NCI-H524 (cell line): ENCODE measurements around the gene STX11.
"Not testable (repeated sequence)": the region's sequence is repeated elsewhere in the genome, so short reads cannot be mapped to it uniquely, and the experiment has no call there.

Experiments
- DNase-seq, 2 experiments: peaks; one replicate each; lab custom pipeline; 2025; lab: John Stamatoyannopoulos, UW

The STX11 gene

DNA sequence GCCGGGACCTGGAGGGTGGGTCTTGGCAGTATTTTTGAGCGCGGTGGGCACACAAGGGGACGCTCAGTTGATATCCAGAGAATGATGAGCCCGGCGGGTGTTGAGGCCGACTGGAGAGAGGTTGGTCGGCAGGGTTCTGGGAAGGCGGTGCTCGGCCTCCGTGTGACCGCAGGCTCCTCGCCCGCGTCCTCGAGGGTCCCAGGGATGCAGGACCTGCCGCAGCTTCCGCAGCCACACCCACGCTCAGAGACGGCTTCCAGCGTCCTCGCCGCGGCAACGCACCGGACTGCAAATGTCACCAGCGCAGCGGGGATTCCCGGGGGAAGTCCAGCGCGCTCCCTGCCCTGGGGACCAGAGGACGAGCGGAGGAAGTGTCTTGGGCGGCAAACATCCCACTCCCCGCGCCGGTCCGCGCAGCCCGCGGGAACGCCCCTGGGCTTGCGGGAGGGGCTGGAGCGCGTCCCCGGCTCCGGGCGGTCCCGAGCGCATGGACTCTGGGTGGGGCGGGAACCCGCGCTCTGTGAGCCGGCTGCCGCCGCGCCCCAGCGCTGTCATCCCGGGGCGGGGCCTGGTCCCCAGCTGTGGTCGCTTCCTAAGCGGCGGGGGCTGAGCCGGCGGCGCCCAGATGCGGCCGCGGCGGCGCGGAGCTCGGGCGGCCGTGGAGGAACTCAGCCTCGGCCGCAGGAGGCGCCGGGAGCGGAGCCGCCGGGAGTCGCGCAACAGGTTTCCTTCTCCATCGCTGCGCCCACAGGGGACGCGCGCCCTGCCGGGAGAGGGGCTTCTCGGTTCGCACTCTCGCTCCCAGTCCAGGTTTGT is at the start of gene STX11:
Gene STX11 (plus strand): TSS at position 624 of the 816 bp plus-strand sequence. CDS start 36,111 bp downstream, outside the sequence.
- peak; percentile 32 to 65 for DNase-seq

DNA sequence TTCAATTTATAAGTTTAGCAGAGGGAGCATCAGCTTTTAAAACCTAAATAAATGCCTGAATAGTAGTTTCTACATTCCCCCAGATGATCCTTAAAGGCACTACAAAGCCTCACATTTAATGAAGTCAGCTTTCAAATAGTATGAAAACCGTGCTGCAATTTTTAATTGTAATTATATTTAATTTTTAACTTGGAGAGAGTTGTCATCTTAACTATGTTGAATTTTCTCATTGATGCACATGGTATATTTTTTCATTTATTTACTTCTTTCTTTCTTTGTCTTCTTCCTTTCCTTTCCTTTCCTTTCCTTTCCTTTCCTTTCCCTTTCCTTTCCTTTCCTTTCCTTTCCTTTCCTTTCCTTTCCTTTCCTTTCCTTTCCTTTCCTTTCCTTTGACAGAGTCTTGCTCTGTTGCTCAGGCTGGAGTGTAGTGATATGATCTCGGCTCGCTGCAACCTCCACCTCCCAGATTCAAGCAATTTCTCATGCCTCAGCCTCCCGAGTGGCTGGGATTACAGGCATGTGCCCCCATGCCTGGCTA is 47.2 kb upstream of the STX11 start:
- no peak for DNase-seq

DNA sequence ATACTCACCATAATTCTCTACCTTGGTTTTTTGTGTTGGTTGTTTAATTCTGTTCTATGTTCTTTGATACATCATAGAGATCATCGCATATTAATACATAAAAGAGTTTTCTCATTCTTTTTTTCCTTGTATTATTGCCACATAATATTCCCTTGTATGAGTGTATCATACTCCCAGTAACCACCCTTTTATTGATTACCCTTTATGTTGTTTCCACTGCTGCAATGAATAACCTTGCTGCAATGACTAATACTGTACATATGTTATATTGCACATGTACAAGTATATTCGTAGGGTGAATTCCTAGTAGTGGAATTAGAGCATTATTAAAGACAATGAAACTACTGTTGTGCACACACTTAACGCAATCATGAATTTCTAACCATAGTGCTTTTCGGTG is 45.8 kb upstream of the STX11 start:
- no peak for DNase-seq

DNA sequence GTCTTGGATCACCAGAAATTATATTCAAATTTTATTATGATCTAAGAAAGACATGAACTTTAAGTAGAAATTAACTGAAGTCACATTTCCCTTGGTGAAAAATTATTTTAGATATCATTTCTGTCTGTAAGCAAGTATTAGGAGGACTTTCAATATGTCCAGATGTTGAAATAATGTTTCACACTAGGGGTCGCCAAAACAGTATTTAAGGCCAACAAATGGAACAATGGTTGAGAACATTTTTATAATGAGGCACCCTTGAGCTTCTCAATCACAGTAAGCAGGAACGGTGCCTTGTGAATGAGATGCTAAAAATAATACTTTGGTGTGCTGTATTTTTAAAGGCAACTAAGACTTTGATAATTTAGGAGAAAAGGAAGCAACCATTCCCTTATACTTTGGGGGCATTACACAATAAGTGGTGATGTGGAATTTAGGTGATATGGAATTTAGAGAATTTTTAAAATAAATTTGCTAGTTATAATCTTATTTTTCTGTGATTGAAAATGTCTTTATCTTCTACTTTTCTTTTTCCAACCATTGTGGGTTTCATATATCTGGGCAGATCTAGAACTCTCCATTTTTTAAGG is 45.3 kb upstream of the STX11 start:
- peak; percentile 64 to 86 for DNase-seq

DNA sequence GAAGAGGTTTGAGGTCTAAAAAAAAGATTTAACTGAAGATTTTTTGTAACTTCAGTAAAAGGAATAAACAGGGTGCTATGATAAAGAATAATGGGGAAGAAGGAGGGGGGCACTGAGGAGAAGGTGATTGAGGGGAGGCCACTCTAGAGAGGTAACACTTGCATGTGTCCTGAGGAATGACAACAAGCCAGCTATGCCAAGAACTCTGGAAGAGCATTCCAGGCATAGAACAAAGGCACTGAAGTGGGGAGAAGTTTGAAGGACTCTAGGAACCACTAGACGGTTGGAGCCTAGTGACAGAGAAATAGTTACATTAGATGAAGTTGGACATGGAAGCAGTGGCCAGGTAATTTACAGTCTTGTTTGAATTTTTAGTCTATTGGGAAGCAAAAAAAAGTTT is 44.1 kb upstream of the STX11 start:
- no peak for DNase-seq

DNA sequence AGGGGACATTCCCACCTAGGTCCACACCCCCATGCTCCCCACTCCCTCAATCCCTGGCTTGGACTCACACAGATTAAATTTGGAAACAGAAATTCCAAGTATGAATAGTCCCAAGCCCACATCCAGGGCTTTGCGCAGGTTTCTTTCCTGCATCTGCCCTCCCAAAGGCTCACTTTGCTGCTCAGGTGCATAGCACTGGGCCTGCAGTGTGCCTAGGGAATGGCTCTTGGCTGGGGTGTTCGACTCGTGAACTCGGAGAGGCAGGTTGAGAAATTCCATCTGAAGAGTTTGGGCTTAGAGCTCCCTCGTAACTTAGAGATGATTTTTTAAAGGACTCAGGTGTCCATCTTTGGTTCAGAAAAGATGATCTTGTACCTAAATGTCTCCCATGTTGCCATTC is 40.1 kb upstream of the STX11 start:
- DNase-seq, result no peak

DNA sequence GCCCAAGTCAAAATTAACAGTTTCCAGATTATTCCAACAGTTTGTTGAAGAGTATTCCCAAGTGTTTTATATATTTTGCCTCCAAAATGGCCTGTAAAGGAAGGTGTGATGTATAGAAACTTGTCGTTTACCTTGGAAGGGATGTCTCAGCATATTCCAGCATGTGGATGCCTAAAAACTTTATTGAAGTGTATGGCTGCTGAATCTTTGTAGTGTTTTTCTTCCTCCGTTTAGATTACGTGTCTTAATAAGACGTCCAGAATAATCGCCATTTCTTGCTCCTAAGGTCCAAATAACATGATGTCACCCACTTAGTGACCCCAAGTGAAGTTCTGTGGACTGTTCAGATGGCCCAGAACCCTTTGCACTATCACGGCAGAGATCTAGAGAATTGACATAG is 37.0 kb upstream of the STX11 start:
- DNase-seq, result no peak

DNA sequence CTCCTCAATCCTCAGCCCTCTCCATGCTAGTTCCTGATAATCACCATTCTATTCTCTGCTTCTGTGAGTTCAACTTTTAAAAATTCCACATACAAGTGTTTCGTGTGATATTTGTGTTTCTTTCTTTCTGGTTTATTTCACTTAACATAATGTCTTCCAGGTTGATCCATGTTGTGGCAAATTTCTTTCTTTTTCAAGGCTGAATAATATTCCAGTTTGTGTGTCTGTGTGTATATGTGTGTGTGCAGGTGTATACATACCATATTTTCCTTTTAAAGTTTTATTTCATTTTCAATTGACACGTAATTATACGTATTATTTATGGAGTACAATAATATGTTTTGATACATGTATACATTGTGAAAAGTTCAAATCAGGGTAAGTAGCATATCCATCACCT is 35.1 kb upstream of the STX11 start:
- no peak for DNase-seq

DNA sequence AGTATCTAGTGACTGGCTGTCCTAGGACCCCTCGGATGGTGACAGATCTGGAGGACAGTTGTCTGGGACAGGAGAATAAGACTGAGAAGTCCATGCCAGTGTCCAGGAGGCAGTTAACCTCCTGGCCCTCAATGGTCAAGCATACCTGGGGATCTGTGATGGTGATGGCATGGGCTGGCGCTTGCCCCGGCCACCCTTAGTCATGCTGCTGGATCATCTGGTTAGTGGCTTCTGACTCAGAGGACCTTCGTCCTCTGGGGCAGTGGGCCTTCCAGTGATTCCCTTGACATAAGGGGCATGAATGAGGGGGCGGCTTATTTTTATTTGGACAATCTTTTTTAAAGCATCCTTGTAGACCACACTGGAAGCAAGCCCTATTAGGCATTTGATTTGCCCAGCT is 30.9 kb upstream of the STX11 start:
- DNase-seq, result no peak

DNA sequence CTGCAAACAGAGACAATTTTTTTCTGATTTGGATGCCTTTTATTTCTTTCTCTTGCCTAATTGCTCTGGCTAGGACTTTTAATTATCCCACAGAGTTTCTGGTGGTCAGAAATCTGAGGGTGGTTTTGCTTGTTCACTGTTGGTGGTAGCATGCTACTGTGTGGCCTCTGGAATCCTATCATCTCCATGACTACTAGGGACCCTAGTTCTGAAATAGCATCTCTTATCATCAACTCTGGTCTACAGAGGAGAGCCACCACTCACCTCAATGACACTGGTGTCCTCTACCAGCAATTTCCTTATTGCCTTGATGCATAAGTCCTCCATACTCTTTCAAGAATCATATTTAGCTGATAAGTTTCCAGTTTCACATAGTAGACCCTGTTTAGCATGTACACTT is 27.5 kb upstream of the STX11 start:
- no peak for DNase-seq

DNA sequence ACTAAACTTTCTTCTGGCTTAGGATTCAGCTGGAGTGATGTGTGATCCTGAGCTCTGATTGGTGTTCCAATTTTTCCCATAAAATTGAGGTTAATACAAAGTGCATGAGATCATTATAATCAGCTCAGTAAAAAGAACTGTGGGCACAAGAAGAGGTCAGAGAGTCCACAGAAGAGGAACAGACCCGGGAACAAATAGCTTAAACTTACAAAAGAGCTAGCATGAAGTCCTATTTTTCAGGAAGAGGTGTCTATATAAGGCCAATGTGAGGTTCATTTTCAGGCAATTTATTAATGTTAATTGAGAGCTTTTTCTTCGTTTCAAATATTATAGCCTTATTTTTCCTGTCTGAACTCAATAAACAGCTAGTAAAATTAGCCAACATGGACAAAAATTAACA is 26.9 kb upstream of the STX11 start:
- DNase-seq, result no peak

DNA sequence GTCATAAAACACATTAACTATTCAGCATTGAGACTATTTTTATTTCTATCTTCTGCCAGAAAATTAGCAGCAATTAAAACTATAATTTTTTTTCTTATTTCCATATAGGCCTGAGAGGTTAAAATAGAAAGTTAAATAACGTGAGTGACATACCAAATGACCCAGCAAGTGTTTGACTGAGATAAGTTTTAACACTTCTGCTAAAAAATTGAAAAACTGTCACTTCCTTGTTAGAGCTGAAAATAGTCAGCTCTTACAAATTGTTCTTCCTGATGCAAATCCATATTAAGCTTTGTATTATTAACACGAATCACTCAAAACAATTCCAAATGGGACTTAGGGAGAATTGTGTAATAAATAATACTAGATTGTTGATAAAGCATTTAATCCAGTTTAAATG is 26.5 kb upstream of the STX11 start:
- no peak for DNase-seq

DNA sequence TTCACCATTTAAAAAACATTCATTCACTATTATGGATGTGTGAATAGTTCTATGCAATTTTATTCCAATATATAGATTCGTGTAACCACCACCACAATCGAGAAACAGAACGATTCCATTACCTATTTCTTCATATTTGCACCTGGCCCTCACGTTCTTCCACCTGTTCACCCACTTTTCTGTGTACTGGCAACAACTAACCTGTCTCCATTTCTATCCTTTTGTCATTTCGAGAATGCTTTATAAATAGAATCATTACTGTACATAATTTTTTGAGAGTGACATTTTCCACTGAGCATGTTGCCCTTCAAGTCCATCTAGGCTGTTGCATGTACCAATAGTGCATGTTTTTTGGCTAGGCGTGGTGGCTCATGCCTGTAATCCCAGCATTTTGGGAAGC is 23.2 kb upstream of the STX11 start:
- no peak for DNase-seq

DNA sequence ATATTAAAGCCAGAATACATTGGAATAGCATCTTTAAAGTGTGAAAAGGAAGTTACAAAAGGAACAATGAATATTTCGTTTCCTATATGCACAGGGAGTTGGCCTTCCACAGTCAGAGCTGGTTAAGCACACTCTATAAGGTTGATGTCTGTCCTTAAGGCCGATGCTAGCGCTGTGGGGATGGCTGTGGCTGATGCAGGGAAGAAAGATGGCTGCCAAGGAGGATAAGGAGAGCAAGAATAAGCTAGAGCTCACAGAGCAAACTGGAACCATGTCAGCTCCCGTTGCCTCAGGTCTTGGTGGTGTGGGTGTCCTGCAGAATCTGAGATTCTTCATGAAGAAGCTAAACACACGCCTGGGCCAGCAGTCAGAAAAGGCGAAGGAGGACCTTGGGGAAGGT is 20.8 kb upstream of the STX11 start:
- no peak for DNase-seq

DNA sequence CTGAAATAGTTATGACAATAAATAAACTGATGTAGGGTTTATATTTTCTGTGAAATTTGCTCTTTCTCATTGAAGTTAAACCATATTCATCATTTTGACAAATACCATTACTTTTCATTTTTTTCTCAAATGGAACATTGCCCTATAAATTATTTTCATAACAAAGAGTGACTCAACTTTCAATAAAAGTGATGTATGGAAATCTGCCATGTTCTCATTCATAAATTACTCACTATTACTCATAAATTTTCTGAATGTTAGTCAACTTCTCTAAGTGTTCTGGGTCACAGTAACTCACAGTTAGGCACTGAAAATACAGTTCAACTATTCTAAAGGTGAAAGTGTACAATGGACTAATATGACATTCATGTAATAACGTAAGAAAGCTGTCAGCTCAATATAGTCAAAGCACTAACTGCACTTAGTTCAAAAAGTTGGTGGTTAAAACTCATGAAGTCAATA is 19.0 kb upstream of the STX11 start:
- DNase-seq, result no peak

DNA sequence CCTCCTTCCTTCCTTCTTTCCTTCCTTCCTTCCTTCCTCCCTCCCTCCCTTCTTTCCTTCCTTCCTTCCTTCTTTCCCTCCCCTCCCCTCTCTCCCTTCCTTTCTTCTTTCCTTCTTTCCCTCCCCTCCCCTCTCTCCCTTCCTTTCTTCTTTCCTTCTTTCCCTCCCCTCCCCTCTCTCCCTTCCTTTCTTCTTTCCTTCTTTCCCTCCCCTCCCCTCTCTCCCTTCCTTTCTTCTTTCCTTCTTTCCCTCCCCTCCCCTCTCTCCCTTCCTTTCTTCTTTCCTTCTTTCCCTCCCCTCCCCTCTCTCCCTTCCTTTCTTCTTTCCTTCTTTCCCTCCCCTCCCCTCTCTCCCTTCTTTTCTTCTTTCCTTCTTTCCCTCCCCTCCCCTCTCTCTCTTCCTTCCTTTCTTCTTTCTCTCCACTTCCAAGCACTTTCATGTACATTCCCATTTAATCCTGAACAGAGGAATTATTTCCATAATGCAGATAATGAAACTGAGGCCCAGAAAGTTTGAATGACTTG is 18.1 kb upstream of the STX11 start:
- DNase-seq, result not testable (repeated sequence)

DNA sequence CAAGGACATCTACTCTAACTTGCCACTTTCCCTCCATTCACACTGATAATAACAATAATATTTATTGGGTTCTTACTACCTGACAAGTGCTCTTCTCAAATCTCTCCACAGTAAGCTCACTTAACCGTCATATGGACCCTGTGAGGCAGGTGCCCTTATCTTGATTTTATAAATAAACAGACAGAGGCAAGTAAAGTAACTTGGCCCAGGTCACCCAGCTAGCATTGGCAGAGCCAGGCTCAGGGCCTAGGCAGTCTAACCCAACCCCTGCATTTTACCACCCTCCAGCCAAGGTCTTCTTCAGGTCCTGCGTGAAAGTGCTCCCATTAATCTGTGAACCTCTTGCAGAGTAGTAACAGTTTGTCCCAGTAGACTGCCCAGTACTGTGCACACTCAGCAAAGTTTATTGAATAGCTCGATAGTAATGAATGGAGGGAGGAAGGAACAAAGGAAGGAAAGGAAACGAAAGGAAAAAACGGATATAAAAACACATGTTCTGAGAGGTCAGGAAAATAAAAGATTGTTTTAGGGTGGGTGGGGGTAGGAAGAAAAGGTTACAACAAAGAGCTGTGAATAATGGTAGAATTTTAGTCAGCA is 17.0 kb upstream of the STX11 start:
- DNase-seq, result no peak

DNA sequence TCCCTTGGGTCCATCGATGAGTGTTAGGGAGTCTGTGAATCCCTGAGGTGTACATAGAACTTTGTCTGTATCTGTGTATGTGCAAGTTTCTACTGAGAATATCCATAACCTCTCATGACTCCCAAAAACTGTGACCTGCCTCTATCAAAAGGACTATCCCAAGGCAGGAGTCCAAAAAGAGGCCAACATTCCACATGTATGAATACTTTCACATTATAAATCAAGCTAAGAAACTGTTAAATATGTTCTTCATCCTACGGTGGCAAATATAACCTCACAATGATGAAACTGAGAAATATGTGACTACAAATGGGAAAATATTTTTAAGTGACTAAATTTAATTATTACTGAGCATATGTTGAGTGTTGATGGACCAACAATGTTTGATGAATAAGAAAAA is 16.1 kb upstream of the STX11 start:
- no peak for DNase-seq

DNA sequence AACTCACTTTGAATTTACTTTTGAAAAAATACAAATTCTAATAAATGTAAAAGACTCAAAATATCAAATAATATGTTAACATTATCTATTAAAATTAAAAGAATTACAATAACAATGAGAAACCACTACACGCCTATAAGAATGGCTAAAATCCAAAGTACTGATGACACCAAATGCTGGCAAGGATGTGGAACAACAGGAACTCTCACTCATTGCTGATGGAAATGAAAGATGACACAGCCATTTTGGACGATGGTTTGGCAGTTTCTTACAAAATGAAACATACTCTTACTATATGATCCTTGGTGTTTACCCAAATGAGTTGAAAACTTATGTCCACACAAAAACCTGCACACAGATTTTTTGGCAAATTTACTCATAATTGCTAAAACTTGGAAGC is 15.6 kb upstream of the STX11 start:
- no peak for DNase-seq

DNA sequence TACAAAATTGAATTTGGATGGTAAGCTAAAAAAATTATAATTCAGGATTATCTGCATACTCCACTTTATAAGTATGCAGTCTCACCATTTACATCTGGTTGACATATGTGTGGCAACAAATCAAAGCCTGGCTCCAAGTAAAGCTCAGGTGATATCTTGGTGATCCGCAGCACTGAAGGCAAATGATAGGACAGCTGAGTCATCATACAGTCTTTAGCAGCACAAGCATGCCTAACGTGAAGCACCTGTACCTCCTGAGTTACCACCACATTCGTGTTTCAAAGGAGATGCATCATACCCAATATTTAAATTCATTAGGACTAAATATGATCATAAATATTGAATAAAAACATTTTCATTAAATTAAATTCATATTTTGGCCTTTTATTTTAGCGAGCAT is 11.8 kb upstream of the STX11 start:
- no peak for DNase-seq

DNA sequence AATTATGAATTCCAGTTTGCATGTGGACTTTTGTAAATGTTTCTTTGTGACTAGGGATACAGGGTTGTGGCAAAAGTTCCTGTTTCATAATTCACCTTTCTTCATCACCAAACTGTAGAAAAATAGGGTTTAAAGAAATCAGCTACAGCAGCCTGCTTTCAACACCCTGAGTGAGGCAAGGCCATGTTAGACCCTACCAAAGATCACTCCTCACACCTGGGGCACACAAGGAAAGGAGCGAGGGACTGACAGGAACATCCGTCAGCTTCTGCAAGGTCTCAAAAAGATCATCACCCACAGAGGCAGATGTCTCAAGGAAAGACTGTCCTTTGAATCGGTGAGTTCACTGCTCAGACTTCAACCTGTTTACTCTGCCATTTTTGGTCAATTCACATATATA is 10.5 kb upstream of the STX11 start:
- DNase-seq, result no peak

DNA sequence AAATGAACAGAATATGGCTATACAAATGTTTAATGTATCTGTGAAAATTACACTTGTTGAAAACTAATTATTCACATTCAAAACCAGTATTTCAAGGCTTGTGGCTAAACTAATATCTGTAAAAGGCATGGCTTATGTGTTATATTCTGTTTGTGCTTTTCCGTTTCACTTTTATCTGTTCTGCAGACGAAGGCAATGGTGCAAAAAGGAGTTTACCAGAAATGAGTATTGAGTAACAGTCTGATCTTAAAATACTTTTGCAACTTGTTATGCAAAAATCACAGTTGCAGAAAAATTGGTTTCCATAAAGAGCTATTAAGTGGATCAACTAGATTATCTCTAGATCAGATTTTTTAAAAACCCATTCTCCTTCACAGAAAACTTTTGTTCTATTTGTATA is 9.4 kb upstream of the STX11 start:
- DNase-seq, result no peak

DNA sequence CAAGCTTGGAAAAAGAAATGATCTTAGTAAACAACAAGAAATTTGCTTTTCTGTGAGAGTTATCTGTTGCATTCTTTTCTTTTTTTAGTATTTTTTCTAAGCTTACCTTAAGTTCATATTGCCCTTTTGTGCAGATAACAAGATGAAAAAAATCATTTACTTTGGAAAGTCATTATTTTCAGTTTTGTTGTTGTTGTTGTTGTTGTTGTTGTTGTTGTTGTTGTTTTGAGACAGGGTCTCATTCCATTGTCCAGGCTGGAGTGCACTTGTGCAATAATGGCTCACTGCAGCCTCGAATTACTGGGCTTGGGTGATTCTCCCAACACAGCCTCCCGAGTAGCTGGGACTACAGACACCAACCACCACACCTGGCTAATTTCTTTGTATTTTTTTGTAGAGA is 8.8 kb upstream of the STX11 start:
- no peak for DNase-seq
